Pancreas (tissue), 10 donors: ENCODE data around the gene MECP2. TPM values are rescaled to one million over a fixed set of nuclear protein-coding genes. Genes with fewer than 3 reads are reported as not detected.

Experiments
- ATAC-seq, 4 donors: fragments of 200-7000 bp; cut with Tn5 transposase; one replicate each; pipeline versions ENCODE4 v1.8.0 to v1.9.1; 2020; ENCODE audit warnings: mild to moderate bottlenecking in 4 of 4, moderate library complexity in 4 of 4
- DNase-seq, 6 donors: peaks; one replicate each; pipeline ENCODE4 v3.0.0-alpha.2; 2020
- FAIRE-seq: peaks from 2 replicates; lab custom pipeline; 2012; peaks lifted over from hg19 to GRCh38; lab: Jason Lieb, UNC
- H3K27ac ChIP-seq, 4 donors: fragments of 200-600 bp; sonication (generic); 1 replicate in 3 of 4; 2 replicates in 1 of 4; pipeline versions ENCODE4 v1.5.0 to v1.8.0; 2020
- H3K27me3 ChIP-seq, 4 donors: fragments of 200-600 bp; one replicate each; pipeline ENCODE4 v1.8.0; 2021
- H3K36me3 ChIP-seq, 3 donors: fragments of 200-600 bp; sonication (generic) in 1 of 3; one replicate each; pipeline versions ENCODE4 v1.5.0 to v1.8.0; 2020 to 2021
- H3K4me1 ChIP-seq, 3 donors: fragments of 200-600 bp; one replicate each; pipeline ENCODE4 v1.8.0; 2021
- H3K4me3 ChIP-seq, 4 donors: fragments of 200-600 bp; sonication (generic) in 2 of 4; one replicate each; pipeline versions ENCODE4 v1.5.0 to v1.8.0; 2020 to 2021
- H3K9me3 ChIP-seq, 4 donors: fragments of 200-600 bp; one replicate each; pipeline ENCODE4 v1.8.0; 2021
- WGBS, 2 donors: extraction: QIAGEN DNeasy Blood & Tissue Kit; methylation state at CpG; one replicate each; pipeline ENCODE4 v1.1.7; 2013; 5-methylcytosine and 5-hydroxymethylcytosine counted together
- intact Hi-C, 3 donors: fragments of 100-400 bp; cut with DNase I; formaldehyde crosslinking; loops; one replicate each; pipeline versions ENCODE4 v1.11.1 to v1.14.2; 2022
- polyA plus RNA-seq, 2 donors: library from polyadenylated mRNA; stranded (reverse); fragments of 200-250 nt; gene quantifications; one replicate each; pipeline ENCODE4 v1.2.3, GENCODE V29; 2013
- total RNA-seq, 6 donors: library from RNA; stranded (reverse); fragmentation: NEBNext Ultra II Directional in 4 of 6; extraction: Animal tissue kit (Norgen Biotek cat#: 25700) in 4 of 6; gene quantifications; one replicate each; pipeline versions ENCODE4 v1.2.1 to v1.2.4, GENCODE V29; 2021 to 2023
- TF ChIP-seq, protein P1 (sequence below), 4 donors: fragments of 200-600 bp; sonication (generic) in 3 of 4; IDR thresholded peaks; one replicate each; pipeline versions ENCODE4 v1.5.0 to v1.8.0; 2021; ENCODE audit warnings: antibody characterized with exemption in 4 of 4
- donor health status: healthy with polysubstance abuse.
- donor health status: DM: no; HTN: no; CAD: no; lungs with moderate emphysema.
- donor health status: DM: no; HTN: no; CAD: no.
- donor health status: control.
- donor health status: control.
- donor health status: Bipolar disorder and iron deficiency.
- donor health status: DM: yes; HTN: yes; CAD: no.
- donor health status: DM: no; HTN: no; CAD: no.
- donor health status: DM: no; HTN: no; CAD: no.
- donor health status: DM: yes; HTN: yes; CAD: no.

Gene MECP2
- total and polyA plus RNA-seq, 8 donors = 17.7 to 30.8 (median 22.1) TPM

DNA sequence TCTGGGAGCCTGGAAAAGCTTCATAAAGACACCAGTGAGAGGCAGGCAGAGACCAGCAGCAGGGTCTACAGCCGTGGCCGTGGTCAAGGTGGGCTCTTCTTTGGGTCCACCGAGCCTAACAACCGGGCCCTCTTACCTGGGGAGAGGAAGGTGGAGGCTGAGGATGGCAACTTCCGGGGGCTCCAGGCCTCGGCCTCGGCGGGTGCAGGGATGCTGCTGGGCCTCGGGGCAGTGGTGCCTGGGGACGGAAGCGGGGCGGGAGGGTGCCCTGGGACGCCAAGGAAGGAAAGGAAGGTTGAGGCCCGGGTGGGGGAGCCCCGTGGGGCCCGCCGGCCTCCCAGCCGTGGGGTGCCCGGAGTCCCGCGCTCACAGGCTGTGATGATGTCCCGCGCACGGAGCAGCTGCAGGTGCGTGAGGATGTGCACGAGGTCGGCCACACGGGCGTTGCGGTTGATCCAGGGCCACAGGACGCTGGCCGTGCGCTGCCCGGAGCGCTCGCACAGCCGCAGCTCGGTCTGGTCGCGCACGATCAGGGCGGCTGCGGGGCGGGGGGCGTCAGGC is 78.4 kb downstream of the MECP2 start:
- TF ChIP-seq, protein P1, sequence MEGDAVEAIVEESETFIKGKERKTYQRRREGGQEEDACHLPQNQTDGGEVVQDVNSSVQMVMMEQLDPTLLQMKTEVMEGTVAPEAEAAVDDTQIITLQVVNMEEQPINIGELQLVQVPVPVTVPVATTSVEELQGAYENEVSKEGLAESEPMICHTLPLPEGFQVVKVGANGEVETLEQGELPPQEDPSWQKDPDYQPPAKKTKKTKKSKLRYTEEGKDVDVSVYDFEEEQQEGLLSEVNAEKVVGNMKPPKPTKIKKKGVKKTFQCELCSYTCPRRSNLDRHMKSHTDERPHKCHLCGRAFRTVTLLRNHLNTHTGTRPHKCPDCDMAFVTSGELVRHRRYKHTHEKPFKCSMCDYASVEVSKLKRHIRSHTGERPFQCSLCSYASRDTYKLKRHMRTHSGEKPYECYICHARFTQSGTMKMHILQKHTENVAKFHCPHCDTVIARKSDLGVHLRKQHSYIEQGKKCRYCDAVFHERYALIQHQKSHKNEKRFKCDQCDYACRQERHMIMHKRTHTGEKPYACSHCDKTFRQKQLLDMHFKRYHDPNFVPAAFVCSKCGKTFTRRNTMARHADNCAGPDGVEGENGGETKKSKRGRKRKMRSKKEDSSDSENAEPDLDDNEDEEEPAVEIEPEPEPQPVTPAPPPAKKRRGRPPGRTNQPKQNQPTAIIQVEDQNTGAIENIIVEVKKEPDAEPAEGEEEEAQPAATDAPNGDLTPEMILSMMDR (IDR thresholded peaks at IDR 0.05) = no peak
- 0 to 29% methylated on average over 35 to 45 of the region's 45 CpGs for WGBS, 2 donors
- peak overlapping the region in 3 of 4 donors; percentile 42 to 63 (median 48) for H3K27ac ChIP-seq
- no peaks in the 10 kb centered on the region for H3K36me3 ChIP-seq
- H3K9me3 ChIP-seq = no peaks in the 10 kb centered on the region
- ATAC-seq (peak in 1 of 4 donors; percentile 2), DNase-seq (peak in 1 of 6 donors; percentile 62), FAIRE-seq (no peak)
- no peaks in the 10 kb centered on the region for H3K4me1 ChIP-seq
- no peaks in the 10 kb centered on the region for H3K27me3 ChIP-seq
- intact Hi-C loops = no loop called here
- peak overlapping the region; percentile 27 to 68 (median 43) for H3K4me3 ChIP-seq

DNA sequence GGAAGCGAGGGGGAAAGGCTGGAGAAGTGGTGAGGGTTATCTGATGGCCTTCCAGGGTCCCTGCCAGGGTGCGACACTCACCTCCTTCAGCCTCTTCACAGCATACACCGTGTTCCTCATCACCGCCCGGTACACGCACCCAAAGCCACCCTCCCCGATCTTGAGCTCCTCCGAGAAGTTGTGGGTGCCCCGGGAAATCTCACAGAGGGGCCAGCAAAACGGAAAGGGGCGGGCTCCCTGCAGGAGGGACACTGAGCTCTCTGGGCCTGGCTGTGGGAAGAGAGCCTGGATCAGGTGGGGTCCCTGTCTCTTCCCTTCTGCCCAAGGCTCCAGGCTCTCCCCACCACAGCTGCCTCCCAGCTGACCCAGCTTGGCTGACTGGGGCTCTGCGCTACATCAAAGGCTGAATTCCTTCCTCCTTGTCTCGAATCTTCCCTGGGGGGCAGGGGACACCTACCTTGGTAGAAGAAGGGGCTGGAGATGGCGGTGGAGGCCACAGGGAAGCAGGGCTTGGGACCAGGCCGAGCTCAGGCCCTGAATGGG is 78.9 kb downstream of the MECP2 start:
- WGBS, 2 donors = 72 to 73% methylated on average over 15 of the region's 15 CpGs
- intact Hi-C loops = no loop called here
- TF ChIP-seq, protein P1 (IDR thresholded peaks at IDR 0.05) = no peak

DNA sequence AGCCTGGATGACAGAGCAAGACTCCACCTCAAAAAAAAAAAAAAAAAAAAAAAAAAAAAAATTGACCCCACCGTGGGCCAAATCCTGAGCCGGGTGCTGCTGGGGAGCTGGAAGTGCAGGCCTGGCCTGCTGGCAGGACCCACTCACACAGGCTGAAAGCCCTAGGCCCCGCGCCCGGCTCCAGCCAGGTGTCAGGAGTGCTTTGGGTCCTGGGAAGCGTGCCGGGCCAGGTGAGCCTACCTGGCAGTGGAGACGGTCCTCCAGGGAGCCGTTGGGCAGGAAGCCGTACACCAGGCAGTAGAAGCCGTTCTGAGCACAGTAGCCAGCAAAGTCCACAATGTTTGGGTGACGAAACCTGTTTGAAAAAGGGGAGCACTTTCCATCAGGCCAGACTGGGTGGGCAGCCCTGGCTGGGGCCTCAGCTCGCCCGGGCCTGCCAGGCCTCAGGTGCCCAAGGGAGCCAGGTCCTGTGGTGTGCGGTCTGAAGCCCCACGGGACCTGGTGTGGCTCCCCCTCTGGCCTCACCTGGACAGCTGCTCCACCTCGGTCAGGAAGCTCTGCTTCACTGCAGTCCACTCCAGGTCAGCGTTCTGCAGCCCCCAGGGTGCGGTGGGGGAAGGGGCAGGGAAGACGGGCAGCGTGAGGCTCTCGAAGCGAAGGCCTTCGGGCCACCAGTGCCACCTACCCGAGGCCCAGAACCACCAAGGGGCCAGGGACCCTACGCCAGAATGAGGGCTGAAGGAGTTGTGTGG is 79.6 kb downstream of the MECP2 start:
- H3K9me3 ChIP-seq = no peaks in the 10 kb centered on the region
- DNase-seq = no peak
- ATAC-seq = no peak
- H3K4me3 ChIP-seq = no peak overlapping the region
- TF ChIP-seq, protein P1 (IDR thresholded peaks at IDR 0.05) = no peak
- intact Hi-C loops = no loop called here
- FAIRE-seq = no peak
- H3K36me3 ChIP-seq = no peaks in the 10 kb centered on the region
- H3K27ac ChIP-seq = no peak overlapping the region
- 90% methylated on average over 26 of the region's 26 CpGs for WGBS, 2 donors
- H3K27me3 ChIP-seq = peaks cover 0 to 4% (median 0%) of the 10 kb centered on the region in 4 donors
- H3K4me1 ChIP-seq = peaks cover 0 to 5% (median 0%) of the 10 kb centered on the region in 3 donors

More for the DNA sequence above, 78.9 kb downstream of the MECP2 start:
- DNase-seq = peak in 1 of 6 donors; percentile 38
- Histone ChIP-seq H3K9me3 (no peaks in the 10 kb centered on the region), H3K36me3 (no peaks in the 10 kb centered on the region), H3K4me3 (peak overlapping the region; percentile 27 to 68 (median 43)), H3K27me3 (peaks cover 0 to 4% (median 0%) of the 10 kb centered on the region in 4 donors), H3K4me1 (no peaks in the 10 kb centered on the region), H3K27ac (peak overlapping the region in 3 of 4 donors; percentile 42 to 63 (median 48))
- no peak for FAIRE-seq
- no peak for ATAC-seq

DNA sequence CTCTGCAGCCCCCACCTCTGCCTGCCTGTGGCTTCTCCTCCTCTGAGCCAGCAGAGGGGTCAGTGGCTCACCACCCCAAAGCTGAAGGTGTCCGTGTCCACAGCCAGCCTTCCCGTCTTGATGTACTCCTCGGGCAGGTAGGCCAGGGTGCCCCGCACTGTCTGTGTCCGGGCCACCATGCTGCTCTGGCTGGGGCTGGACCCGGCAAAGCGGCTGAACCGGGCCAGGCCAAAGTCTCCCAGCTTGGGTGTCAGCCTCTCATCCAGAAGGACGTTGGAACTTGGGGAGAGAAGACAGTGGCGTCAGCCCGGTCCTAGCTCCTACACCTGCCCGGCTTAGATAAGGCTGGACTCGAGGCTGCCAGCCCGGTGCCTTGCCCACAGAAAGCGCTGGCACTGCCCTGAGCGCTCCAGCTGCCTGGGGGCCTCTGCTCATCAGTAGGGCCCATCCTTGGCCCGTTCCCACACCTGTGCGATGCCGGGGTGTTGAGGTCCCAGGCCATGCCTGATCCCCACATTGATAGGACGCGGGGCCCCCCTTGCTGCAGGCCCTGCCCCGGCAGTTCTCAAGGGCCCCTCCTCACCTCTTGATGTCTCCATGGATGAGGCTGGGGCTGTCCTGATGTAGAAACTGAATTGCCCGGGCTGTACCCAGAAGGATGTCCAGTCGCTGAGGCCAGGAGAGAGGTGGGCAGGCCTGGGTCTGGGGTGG is 81.0 kb downstream of the MECP2 start:
- H3K27me3 ChIP-seq = peaks cover 0 to 4% (median 0%) of the 10 kb centered on the region in 4 donors
- no peak overlapping the region for H3K27ac ChIP-seq
- no peaks in the 10 kb centered on the region for H3K36me3 ChIP-seq

More for the DNA sequence above, 81.0 kb downstream of the MECP2 start:
- intact Hi-C loops = no loop called here
- FAIRE-seq = no peak
- WGBS, 2 donors = 86% methylated on average over 23 to 24 of the region's 24 CpGs
- Histone ChIP-seq H3K4me3 (no peak overlapping the region), H3K9me3 (no peaks in the 10 kb centered on the region), H3K4me1 (peaks cover 0 to 5% (median 0%) of the 10 kb centered on the region in 3 donors)
- DNase-seq = peak in 1 of 6 donors; percentile 61
- no peak for ATAC-seq
- TF ChIP-seq, protein P1 (IDR thresholded peaks at IDR 0.05) = no peak
